CD4-positive, alpha-beta T cell treated with Interleukin-4 for 1 hour (primary cell): ENCODE measurements around the gene PBX4.
A peak's percentile ranks its signal among the peaks of the same experiment; 100 is the strongest.

ENCODE experiments used
- DNase-seq, 2 donors: peaks; one replicate each; pipeline ENCODE4 v3.0.0-alpha.2; 2020 to 2022

Gene PBX4

DNA sequence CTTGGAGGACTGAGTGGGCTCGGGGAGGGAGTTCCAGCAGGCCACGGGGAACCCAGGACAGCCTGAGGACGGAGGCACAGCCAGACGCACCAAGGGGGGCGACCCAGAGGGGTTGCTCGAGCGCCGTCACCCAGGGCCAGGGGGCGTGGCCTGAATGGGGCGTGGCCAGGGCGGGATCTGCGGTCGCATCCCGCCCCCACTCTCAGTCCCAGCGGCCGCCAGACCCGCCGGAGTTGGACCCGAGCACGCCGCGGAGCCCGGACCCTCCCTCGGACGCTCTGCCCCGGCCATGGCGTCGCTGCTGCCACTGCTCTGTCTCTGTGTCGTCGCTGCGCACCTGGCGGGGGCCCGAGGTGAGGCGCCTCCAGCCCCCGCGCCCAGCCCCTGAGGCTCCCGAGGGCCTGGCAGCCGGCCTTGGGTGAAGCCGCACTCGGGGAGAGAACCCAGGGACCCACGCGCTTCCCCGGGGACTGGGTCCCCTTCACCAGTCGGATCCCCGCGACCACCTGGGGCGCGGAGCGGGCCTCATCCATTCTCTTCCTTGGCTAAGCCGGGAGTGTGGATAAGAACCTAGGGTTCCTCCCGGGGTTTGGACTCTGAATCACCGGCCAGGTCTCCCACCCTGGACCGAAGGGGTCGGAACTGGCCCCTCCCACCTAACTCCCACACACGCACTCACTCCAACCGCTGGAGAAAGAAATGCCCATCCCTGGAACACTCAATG lies 80.3 kb downstream of the PBX4 start, which contains the start of gene CILP2:
Gene CILP2 (plus strand): TSS at position 205 of the 724 bp plus-strand sequence. CDS start 85 bp downstream, at position 290.
- DNase-seq = peak; percentile 34 to 47

DNA sequence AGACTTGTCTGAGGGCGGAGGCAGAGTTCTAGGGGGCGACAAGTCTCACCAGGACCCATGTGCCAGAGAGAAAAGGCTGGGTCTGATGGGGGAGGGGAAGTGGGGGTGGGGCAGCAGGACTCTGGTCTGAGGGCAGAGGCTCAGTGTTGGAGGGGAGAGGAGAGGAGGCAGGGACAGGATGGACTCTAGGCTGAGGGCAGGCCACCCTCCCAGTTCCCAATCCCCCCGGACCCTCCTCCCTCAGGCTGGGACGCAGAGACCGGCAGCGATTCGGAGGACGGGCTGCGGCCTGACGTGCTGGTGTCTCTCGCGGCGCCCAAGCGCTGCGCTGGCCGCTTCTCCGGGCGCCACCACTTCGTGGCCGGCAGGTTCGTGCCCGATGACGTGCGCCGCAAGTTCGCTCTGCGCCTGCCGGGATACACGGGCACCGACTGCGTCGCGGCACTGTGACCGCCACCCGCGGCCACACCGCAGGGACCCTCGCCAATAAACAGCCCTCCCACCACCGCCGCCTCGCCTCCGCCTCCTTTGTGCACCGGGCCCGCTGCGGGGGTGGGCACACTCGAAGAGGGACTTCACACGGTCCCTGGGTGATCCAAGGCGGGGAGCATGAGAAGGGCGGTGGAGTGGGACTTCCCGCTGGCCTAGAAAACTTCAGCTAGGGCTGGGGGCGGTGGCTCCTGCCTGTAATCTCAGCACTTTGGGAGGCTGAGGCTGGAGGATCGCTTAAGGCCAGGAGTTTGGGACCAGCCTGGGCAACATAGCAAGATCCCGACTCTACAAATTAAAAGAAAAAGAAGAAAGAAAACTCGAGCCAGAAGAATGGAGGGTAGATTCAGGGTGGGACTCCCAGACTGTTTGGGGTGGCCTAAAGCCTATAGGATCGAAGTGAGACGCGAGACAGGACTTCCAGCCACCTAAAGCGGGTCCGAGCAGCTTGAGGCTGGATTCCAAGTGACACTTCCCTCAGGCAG lies 81.1 kb downstream of the PBX4 start:
- DNase-seq = peak in 1 of 2 donors; percentile 30

GRCh38 chr19:19535311-19536191 lies 82.9 kb downstream of the PBX4 start:
- DNase-seq = no peak

DNA sequence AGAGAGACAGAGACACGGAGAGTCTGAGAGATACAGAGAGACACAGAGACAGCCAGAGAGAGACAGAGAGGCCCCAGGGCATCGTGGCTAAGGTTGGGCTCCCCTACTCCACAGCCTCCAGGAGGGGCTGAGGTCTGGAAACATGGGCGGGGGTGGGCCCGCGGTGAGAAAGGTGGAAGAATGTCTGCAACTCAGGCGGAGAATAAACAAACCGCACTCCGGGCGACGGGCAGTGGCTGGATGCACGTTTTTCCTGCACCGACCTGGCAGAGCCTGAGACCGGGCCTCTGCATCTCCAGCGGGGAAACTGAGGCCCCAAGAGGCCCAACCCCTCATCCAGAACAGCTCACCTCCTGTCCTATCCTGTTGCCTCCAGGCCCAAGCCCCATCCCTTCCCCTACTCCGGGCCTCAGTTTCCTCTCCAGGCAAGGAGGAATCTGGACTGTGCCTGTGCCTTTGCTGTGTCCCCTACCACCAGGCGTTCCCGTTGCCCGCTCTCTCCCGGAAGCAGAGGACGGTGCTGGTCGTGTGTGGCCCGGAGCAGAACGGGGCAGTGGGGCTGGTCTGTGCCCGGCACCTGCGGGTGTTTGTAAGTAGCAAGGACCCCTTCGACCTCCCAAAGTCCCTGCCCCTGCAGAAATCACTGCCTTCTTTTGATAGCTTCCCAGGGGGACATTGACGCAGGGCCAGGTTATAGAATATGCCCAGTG lies 83.8 kb downstream of the PBX4 start:
- no peak for DNase-seq

- no peak for DNase-seq
These were observed 84.6 kb downstream of the PBX4 start for GRCh38 chr19:19533841-19534240.

GRCh38 chr19:19532806-19533701 lies 85.4 kb downstream of the PBX4 start:
- DNase-seq = no peak

GRCh38 chr19:19531951-19532805 lies 86.3 kb downstream of the PBX4 start:
- peak; percentile 81 to 85 for DNase-seq

DNA sequence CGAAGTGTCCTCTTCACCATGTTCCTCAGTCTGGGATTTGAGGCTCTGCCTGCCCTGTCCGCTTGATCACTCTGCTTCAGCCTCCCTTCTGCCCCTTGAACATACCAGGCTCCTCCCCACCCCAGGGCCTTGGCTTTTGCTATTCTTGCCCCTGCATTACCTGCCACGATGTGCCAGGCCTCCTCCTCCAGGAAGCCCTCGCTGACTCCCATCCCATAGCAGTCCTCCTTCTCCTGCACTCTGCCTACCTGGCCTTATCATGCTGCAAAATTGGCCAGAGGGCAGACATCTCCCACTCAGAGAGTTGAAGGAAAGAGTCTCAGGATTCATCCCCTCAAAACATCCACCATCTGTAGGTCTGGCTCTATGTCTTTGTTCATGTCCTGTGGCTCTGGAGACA lies 87.6 kb downstream of the PBX4 start:
- no peak for DNase-seq

DNA sequence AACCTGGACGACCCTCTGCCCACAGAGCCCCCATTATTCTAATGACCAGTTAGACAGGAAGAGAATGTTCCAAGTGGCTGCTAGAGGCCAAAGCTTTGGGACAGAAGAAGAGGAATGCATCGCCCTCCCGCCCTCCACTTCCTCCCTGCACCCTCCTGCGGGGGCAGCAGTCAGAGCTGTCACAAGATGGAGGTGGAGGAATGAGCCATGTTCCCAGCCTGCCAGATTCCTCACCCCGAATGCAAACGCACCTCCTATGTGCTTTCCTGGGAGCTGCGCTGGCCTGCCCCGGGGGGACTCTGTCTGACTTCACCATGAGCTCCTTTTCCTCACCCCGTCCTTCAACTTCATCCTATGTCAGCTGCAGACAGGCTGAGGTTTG lies 88.1 kb downstream of the PBX4 start:
- DNase-seq = no peak

- no peak for DNase-seq
These were observed 88.6 kb downstream of the PBX4 start for GRCh38 chr19:19529783-19530422.

DNA sequence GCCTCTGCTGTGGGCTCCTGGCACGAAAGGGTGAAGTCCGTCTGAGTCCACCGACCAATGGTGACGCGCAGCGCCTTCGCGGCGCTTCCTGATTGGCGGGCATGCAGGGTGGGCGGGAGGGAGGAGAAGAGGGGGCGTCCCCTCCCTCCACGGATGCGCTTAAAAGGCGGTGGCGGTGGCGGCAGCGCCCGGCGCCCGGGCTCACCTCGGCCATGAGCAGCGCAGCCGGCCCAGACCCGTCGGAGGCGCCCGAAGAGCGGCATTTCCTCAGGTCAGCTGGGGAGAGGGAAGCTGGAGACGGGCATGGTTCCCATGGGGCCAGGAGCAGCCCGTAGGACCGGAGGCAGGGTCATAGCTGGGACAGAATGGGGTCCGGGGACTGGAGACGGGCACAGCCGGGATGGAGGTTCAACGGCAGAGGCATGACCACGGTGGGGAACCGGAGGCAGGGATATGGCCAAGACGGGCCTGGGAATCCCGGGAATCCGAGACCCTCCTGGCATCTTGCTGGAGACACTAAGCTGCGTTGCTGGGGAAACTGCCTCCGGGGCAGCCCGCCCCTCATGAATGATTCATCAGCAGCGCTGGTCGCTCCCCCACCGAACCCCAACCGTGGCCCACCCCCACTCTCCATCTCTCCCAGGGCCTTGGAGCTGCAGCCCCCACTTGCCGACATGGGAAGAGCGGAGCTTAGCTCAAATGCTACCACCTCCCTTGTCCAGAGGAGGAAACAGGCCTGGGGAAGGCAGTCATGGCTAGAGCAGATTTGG lies 89.6 kb downstream of the PBX4 start, which contains the start of gene YJEFN3:
Gene YJEFN3 (plus strand): TSS at position 191 of the 770 bp plus-strand sequence. CDS start 22 bp downstream, at position 213.
- no peak for DNase-seq

- DNase-seq = no peak
These were observed 90.5 kb downstream of the PBX4 start for GRCh38 chr19:19527674-19528625.

DNA sequence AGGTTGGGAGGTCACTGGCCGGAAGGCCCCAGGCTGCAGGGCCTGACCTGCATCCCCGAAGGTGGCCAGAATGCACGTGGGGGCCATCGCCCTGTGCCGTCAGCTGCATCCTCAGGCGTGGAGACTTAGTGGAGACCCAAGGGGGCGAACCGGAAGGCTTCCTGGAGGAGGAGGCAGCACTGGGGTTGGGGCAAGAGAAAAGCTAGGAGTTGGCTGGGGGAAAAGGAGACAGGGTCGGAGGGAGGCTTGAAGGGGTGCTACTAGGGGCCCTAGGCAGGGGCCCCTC lies 91.2 kb downstream of the PBX4 start:
- no peak for DNase-seq

DNA sequence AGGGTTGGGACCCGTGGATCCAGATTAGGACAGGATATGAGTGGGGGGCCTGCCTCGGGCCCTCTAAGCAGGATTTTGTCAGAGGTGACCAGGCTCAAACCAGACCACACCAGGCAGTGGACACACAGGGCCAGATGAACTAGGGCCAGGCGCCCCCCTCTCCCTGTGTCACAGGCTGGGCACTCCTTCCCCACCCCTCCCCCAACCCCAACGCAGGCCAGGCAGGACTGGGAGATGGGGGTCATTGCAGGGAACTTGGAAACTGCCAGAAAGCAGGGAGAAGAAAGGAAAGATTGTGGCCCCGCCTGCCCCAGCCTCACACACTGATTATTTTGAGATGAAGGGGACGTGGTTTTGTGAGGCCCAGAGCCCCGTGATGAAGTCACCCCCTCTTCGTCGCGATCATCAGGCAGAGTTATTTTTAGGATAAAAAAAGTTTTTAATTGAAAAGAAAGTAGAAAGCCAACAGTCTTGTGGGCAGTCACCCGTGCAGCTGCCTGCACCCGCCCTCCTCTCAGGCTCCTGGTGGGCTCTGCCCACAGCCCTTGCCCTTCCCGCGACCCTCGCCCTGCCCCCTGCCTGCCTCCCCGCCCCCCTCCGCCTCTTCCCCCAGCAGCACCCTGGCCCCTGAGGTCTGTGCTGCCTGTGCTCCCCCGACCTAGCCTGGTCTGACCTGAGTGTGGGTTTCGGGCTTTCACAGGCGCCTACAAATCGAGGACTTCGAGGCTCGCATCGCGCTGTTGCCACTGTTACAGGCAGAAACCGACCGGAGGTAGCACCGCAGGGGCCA lies 91.7 kb downstream of the PBX4 start:
- DNase-seq = no peak

DNA sequence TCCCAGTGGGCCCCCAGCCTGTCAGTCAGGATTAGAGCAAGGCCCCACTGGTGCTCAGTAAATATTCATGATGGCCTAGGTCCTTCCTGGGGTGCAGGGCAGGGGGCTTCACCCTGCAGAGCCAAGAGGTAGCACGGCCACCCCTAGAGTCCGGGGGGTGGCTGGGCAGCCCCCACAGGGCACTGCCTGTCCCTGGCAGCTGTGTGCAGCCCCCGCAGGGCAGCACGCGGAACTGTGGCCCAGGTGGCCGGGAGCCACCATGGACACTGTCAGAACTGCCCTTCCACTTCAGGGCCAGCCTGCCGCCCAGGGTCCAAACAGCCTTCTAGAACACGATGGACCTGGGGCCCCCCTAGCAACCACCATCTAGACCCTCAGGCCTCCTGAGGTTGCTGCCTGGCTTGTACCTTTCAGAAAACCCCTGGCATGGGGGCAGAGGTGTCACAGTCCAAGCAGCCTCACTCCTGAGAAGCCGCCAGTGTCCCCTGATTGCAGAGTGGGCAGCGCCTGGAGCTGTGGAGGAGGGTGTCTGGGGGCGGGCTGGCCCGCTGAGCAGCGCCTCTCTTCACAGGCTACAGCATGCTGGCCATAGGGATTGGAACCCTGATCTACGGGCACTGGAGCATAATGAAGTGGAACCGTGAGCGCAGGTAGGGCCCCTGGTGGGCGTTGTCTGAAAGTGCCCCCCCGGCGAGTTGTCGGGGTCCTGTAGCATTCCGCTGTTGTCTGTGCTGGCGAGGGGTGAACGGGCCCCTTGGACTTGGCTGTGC lies 92.7 kb downstream of the PBX4 start:
- DNase-seq = no peak

DNA sequence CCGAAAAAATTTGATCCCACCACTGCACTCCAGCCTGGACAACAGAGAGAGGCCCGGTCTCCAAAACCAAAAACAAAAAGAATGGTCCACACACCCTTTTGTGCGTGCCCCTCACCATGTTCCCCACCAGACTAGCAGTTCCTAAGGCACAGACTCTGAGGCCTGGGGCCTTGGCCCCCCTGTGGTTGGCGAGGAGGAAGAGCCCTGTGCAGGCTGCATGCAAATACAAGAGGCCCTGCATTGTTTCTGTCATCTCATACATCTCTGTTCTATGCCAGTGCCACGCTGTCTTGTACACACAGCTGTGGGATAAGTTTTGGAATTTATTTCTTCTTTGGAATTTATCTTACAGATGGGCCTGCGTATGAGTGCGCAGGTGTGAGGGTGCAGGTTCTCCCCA lies 94.4 kb downstream of the PBX4 start:
- no peak for DNase-seq
